Stimulated activated CD8-positive, alpha-beta memory T cell treated with anti-CD3 and anti-CD28 coated beads, Interleukin-4, amount 100 ng/mL, for 1 hour (primary cell): Measurements from ENCODE around the gene BAAT.
"Not testable (repeated sequence)": the region's sequence is repeated elsewhere in the genome, so short reads cannot be mapped to it uniquely, and the experiment has no call there.

Source experiments
- DNase-seq, 2 donors: peaks; one replicate each; pipeline ENCODE4 v3.0.0-alpha.2; 2020; ENCODE audit warnings: low read depth in 2 of 2, low spot score in 1 of 2

Gene BAAT

DNA sequence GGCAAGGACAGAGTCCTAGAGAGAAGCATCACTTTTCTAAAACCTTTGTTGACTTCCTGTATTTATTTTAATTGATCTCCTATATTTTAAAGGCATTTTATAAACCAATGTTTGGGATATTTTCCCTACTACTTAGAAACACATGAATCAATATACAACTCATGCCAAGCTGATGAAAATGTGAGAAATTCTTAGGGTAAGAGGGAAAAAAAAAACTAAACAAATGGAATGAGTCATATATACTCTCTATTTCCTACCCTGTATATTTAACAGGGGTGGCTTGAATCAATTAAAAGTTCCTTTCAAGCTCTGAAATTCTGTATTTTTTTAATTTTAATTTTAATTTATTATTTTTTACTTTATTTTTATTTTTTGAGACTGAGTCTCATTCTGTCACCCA lies 19.6 kb downstream of the BAAT start:
- DNase-seq, result no peak

DNA sequence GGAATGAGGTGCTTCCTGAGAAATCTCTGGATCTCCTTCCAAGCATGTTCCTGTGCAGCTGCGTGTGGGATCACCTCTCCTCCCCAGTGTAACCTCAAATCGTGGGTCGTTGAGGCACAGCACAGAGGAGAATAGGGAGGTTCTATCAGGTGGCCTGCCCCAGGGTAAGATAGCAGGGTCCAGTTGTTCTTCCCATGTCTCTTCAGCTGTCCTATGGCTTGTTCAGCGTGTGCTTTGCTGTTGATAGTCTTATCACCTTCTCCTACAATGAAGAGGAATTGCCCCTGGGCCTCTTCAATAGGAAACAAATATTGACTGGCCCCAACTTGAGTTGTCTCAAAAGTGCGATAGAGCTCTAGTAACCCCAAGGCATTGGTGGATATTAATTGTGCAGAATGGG lies 22.4 kb downstream of the BAAT start:
- no peak for DNase-seq

DNA sequence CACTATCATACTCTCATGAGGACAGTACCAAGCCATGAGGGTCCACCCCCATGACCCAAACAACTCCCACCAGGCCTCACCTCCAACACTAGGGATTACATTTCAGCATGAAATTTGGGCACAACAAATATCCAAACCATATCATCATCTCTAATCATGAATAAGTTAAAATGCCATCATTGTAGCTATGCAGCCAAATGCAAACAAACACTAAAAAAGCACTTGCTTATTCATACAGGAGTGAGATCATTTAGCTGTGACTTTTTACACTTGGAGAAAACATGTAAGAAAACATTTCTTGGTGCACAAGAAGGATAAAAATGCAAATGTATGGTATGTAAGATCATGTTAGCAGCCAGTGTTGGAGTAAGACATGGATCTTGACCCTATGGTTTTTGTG lies 24.2 kb downstream of the BAAT start:
- DNase-seq, result no peak

DNA sequence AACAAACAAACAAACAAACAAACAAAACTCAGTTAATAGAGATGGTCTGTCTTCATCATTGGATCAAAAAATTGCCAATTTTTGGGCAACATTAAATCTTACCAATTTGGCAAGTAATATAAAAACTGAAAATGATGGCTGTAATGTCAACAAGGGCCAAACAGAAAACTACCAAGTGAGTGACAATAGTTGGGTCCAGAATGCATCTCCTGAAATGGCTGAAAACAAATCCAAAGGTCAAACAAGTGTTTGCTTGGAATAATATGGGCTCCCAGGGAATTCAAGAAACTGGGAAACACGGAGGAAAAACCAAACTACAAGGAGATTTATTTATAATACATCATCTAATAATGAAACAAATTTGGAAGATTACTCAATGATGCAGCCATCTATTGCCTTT lies 25.1 kb downstream of the BAAT start:
- DNase-seq, result no peak

GRCh38 chr9:101356619-101357018 lies 28.2 kb downstream of the BAAT start:
- DNase-seq, result no peak

GRCh38 chr9:101354765-101355708 lies 29.8 kb downstream of the BAAT start:
- no peak for DNase-seq

GRCh38 chr9:101354143-101354764 lies 30.6 kb downstream of the BAAT start:
- DNase-seq, result no peak

- no peak for DNase-seq
Measured at GRCh38 chr9:101353683-101354082, 31.1 kb downstream of the BAAT start.

- DNase-seq, result no peak
Measured at GRCh38 chr9:101352892-101353463, 31.8 kb downstream of the BAAT start.

- no peak for DNase-seq
Measured at GRCh38 chr9:101350285-101350684, 34.5 kb downstream of the BAAT start.

DNA sequence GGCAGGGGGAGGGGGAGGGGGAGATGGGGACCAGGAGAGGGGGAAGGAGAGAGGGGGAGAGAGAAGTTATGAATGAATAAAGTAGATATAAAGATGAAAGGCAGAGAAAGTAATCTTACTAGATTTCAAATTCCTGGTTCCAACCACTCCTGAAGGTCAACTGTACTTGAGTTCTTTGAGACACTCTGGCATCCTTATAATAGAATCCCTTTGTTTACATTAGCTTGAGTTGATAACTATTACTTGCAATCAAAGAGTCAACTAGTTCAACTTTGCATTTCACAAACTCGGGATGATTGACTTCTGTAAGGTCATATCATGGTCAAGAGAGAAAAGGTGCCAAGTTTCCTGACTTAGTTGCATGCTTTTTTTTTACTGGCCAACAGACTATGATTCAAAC lies 42.2 kb downstream of the BAAT start:
- no peak for DNase-seq

- DNase-seq, result no peak
Measured at GRCh38 chr9:101341958-101342357, 42.8 kb downstream of the BAAT start.

DNA sequence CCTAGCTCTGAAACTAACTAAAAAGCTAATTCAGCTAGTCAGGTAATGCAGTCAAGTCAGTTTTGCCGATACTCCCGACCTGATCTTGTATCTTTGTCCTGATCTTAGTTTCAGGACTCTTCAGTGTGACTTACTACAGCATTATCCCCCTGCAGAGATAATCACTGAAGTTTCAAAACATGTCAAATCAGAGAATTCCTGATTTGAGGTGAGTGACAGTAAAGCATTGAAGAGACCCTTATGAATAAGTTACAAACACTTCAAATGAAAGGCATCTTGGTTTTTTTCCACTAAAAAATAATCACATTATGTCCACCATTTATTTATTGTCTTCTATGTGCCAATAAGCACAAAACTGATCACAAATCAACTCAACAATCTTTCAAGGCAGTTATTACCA lies 47.6 kb downstream of the BAAT start:
- DNase-seq, result no peak

DNA sequence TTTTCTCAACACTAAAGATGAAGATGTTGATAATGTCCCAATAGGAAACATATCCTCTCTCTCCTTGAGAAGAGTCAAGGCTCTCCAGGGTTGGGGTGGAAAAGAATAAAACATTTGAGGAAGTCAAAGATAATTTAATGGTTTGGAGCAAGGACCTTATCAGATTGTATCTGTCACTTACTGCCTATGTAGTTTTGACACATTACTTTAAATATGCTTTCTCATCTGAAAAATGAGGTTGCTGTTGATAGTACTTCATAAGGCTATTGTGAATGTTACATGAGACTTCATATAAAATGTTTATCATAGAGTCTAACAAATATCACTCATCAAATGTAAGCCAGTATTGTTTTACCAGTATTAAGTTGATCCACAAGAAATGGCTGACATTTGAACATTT lies 48.7 kb downstream of the BAAT start:
- DNase-seq, result no peak

DNA sequence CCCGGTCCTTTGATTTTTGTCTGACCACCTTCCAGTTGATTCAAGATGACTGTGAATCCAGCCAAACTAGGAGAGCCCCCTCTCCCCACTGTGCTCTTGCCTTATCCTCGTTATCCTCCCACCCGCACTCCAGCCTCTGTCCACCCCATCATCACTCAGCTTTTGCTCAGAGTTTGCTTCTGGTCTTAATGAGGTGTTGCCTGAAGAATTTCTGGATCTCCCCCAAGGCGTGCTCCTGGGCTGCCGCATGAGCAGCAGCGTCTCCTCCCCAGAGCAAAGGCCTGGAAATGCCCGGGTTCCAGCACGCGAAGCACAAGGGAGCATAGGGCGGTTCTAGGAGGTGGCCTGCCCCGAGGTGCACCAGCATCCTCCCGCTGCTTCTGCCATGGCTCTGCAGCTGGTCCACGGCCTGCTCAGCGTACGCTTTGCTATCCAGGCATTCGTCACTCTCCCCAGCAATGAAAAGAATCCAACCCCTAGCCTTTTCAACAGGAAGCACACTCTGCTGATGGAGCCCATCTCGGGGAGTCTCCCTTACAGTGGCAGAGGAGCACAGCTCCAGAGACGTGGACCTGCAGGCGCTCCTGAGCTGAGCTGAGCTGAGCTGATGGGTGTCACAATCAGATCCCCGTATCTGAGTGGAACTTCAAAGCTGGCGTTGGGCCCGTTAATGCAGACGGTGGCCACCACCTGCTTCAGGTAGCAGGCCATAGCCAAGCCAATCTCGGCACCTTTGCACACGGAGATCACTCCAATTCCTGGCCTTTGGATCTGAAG lies 50.7 kb downstream of the BAAT start:
- DNase-seq, result no peak

DNA sequence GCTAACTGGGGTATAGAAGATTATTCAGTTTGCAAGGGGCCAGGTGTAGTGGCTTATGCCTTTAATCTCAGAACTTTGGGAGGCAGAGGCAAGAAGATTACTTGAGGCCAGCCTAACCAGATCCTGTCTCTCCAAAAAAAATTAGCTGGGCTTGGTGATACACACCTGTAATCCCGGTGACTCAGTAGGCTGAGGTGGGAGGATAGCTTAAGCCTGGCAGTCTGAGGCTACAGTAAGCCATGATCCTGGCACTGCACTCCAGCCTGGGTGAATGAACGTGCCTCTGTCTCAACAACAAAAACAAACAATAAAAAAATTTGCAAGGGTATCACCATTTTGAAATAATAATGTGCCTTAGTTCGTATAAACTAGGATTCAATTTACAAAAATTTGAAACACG lies 51.3 kb downstream of the BAAT start:
- DNase-seq, result no peak

DNA sequence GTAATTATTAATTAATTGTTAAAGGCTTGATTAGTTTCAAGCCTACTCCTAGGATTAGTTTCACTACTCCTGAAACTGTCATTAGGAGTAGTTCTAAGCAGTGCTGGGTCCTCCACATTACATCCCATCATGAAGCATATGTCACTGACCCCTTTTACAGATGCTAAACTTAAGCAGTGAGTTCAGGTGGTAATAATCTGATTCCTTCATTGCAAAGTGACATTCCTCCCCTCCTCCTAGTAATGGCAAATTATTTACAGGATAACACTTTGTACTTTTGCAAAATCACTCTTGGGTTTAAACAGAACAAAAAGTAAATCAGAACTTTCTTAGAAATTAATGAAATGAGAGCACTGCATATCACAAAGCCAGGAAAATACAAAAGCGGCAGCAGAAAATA lies 52.4 kb downstream of the BAAT start:
- no peak for DNase-seq

DNA sequence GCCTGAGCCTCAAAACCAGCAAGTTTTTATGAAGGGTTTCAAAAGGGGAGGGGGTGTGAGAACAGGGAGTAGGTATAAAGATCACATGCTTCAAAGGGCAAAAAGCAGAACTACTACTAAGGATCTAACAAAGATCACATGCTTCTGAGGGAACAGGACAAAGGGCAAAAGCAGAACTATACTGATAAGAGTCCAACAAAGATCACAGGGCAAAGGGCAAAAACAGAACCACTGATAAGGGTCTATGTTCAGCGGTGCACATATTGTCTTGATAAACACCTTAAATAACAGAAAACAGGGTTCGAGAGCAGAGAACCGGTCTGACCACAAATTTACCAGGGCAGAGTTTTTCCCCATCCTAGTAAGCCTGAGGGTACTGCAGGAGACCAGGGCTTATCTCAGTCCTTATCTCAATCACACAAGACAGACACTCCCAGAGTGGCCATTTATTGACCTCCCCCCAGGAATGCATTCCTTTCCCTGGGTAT lies 57.3 kb downstream of the BAAT start:
- not testable (repeated sequence) for DNase-seq

- DNase-seq, result no peak
Measured at GRCh38 chr9:101326501-101326900, 58.3 kb downstream of the BAAT start.

DNA sequence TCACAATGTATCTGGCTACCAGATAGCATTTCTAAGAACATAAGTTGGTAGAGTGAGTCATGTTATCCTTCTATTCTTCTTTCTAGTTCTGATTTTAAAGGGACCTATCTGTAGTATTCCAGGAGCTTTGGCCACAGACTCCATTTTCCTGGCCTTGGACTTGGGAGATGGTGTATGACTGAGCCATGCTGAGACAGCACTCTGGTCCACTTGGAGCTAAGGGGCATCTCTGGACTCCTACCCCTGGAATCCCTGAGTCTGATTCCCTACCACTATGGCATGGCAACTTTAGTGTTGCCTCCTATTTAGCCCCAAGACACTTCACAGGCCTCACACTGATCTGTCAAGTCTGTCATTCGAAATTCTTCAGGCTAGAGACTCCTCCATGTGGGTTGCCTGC lies 58.8 kb downstream of the BAAT start:
- no peak for DNase-seq

- no peak for DNase-seq
Measured at GRCh38 chr9:101325053-101325452, 59.8 kb downstream of the BAAT start.
